Measurements from ENCODE around the gene BOD1L2. TPM values are rescaled to one million over a fixed set of nuclear protein-coding genes. Genes with fewer than 3 reads are reported as not detected.

Gene BOD1L2
- total and polyA plus RNA-seq, 2 of the 13 experiments (the other 11 are each of a cell fraction or from before 2014, with no cell fraction given) = not detected

DNA sequence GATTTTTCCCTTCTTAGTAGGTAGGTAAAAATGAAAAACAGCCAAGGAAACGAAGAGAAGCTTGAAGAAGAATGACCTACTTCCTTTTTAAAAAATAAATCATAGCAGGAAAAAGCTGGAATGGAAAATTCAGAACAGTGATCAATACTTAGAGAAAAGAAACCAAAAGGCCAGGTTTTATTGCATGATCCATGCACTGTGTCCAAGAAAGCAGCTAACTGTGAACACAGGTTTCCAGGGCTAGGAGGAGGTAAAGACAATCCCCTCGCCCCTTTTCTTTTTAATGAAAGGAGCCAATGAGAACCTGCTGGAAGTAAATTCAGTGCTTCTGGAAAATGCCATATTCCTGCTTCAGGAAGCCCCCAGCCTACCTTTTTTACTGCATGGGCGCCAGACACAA, 47.2 kb downstream of the BOD1L2 start (continued):
- TF ChIP-seq HOXD1 (CRISPR knock-in tag; IDR thresholded peaks at IDR 0.05) (no peak), HMG20A (CRISPR knock-in tag; IDR thresholded peaks at IDR 0.05; ENCODE audit: borderline replicate concordance) (no peak), MYNN (CRISPR knock-in tag; IDR thresholded peaks at IDR 0.05; ENCODE audit: low read depth) (no peak), MAFK (conservative IDR thresholded peaks at IDR 0.05 in 1 of 2, IDR thresholded peaks at IDR 0.05 in 1 of 2; ENCODE audit: low read length in 2 of 2) (no peak), PAX8 (CRISPR knock-in tag; IDR thresholded peaks at IDR 0.05; ENCODE audit: borderline replicate concordance) (no peak)
- TF ChIP-seq, protein P1, sequence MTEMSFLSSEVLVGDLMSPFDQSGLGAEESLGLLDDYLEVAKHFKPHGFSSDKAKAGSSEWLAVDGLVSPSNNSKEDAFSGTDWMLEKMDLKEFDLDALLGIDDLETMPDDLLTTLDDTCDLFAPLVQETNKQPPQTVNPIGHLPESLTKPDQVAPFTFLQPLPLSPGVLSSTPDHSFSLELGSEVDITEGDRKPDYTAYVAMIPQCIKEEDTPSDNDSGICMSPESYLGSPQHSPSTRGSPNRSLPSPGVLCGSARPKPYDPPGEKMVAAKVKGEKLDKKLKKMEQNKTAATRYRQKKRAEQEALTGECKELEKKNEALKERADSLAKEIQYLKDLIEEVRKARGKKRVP (CRISPR knock-in tag; IDR thresholded peaks at IDR 0.05) = no peak

DNA sequence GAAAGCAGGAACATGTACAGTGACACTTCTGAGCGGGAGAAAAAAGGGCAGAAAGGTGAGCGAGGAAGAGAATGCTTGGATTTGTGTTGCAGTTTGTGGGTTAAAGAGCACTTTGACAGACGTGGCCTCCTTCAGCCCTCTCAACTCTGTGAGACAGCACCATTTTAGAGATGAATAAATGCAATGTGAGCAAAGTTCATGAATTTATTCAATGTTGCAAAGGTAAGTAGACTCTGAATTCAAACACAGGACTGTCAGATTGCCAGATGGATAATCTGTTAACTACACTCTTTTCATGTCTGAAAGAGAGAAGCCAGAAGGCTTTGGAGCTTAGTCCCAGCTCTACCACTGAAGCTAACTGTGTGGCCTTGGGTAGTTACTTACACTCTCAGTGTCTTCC, 47.7 kb downstream of the BOD1L2 start:
- H3K4me3 ChIP-seq (replicated peaks in 1 of 3; ENCODE audit: insufficient read depth in 1 of 3, low read depth in 2 of 3, low read length in 3 of 3) = no peak overlapping the region
- ATAC-seq (no peak), FAIRE-seq (no peak), DNase-seq (ENCODE audit: low spot score) (no peak)
- H3K4me1 ChIP-seq (ENCODE audit: insufficient read depth, low read length) = no peaks in the 10 kb centered on the region
- H3K9ac ChIP-seq (ENCODE audit: insufficient read depth, low read depth, low read length) = no peak overlapping the region
- BruUV-seq (replicated peaks) = no TSS peak
- WGBS (ENCODE audit: low lambda C conversion rate) = 13% methylated on average over 3 of the region's 3 CpGs
- H3K79me2 ChIP-seq (ENCODE audit: insufficient read depth, low read length) = no peaks in the 10 kb centered on the region
- POLR2A ChIA-PET = no interaction called here
- intact Hi-C loops (cut with micrococcal nuclease; ENCODE audit: unreplicated experiment) (no loop called here), in situ Hi-C loops (cut with HindIII; ENCODE audit: extremely low pct_ligation_motif_present, low pct_unique_long_range_greater_than_20kb) (no loop called here)
- H3K36me3 ChIP-seq (replicated peaks in 1 of 2; ENCODE audit: control insufficient read depth in 1 of 2, insufficient read depth in 2 of 2, low read length in 2 of 2) = no peaks in the 10 kb centered on the region
- H2AFZ ChIP-seq (ENCODE audit: low read length) = no peak overlapping the region
- no peak overlapping the region for H3K4me2 ChIP-seq (ENCODE audit: low read depth, low read length)
- H3K9me3 ChIP-seq (ENCODE audit: low read length) = no peaks in the 10 kb centered on the region
- TF ChIP-seq KDM5B (CRISPR knock-in tag; IDR thresholded peaks at IDR 0.05; ENCODE audit: borderline replicate concordance) = no peak
- TF ChIP-seq CBX2 (IDR thresholded peaks at IDR 0.05; ENCODE audit: low read depth, low read length) = no peak
- TF ChIP-seq CBX2 (CRISPR knock-in tag; IDR thresholded peaks at IDR 0.05; ENCODE audit: low read depth) = no peak
- no peak for TF ChIP-seq SALL1 (CRISPR knock-in tag; IDR thresholded peaks at IDR 0.05)
- CTCF ChIA-PET (ENCODE audit: low intra/inter-chr PET ratio, low total read pairs) = no interaction called here
- H3K27ac ChIP-seq (ENCODE audit: extremely low read length, insufficient read depth, low read length) = no peak overlapping the region
- no peaks in the 10 kb centered on the region for H4K20me1 ChIP-seq (ENCODE audit: insufficient read depth, low read length)
- H3K27me3 ChIP-seq (ENCODE audit: control insufficient read depth in 1 of 2, insufficient read depth in 2 of 2, low read length in 2 of 2) = no peaks in the 10 kb centered on the region
